KBM-7 (cell line): ENCODE results near the gene TPM2.

ENCODE experiments used
- DNase-seq: peaks from one replicate; pipeline ENCODE4 v3.0.0-alpha.2; 2015
- in situ Hi-C: fragments of 300-500 bp; cut with MboI; formaldehyde crosslinking; loops from 2 replicates; pipeline ENCODE4 v1.14.3; 2020; ENCODE audit warnings: low sequenced_read_pairs, low pct_unique_long_range_greater_than_20kb, mixed read lengths

The TPM2 gene

DNA sequence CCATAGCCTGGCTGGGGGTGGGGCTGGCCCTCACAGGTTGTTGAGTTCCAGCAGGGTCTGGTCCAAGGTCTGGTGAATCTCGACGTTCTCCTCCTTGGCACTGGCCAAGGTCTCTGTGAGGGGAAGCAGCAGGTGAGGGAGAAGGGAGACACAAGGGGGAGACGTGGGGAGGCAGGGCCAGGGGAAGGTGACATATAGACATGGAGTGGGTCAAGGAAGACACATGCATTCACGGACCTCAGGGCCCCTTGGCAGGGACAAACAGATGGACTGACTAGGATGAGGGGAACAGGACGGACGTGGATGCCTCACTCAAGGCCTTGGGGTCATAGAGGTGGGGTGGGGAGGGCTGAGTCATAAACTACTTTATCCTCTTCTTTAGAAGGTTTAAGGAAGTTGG, 7.7 kb downstream of the TPM2 start:
- in situ Hi-C loops, result no loop called here
- DNase-seq, result no peak

DNA sequence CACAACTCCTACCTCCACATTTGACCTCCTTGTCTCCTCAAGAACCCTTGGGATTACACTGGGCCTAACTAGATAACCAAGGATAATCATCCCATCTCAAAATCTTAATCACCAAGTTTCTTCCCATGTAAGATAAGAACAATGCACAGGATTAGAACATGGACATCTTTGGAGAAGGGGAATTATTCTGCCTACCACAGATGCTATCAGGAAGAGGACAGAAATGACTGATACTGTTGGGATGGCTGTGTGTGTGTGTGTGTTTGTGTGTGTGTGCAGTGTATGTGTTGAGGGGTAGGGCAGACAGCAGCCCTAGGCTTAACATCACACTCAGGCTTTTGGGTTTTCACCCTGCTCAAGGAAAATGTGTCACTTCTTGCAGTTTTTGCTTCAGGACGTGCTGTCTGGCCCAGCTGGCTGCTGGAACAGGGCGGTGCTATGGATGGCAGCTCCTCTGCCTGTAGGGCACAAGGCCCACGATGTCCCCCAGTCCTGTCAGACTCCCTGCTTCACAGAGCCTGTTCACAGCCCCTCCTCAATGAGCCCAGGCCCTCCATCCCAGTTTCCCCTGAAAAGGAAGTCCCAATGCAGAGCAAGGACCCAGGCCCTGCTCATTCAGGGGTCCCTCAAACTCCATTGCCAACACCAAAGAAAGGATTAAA, 8.3 kb downstream of the TPM2 start:
- in situ Hi-C loops, result no loop called here
- no peak for DNase-seq

DNA sequence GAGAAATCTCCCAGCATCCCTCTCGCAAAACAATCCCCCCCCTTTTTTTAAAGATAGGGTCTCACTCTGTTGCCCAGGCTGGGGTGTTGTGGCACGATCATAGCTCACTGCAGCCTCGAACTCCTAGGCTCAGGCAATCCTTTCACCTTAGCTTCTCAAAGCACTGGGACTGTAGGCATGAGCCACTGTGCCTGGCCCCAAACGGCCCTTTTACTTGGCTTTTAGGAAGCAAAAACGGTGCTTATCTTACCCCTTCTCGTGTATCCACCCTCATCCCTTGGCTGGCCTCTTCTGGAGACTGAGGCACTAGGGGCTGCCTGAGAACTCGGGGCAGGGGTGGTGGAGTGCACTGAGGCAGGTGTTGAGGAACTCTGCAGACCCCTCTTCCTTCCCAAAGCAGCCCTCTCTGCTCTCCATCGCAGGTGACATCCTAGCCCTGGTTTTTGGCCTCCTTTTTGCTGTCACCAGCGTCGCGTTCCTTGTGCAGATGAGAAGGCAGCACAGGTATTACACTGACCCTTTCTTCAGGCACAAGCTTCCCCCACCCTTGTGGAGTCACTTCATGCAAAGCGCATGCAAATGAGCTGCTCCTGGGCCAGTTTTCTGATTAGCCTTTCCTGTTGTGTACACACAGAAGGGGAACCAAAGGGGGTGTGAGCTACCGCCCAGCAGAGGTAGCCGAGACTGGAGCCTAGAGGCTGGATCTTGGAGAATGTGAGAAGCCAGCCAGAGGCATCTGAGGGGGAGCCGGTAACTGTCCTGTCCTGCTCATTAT, 9.2 kb downstream of the TPM2 start:
- DNase-seq, result no peak
- in situ Hi-C loops, result no loop called here

DNA sequence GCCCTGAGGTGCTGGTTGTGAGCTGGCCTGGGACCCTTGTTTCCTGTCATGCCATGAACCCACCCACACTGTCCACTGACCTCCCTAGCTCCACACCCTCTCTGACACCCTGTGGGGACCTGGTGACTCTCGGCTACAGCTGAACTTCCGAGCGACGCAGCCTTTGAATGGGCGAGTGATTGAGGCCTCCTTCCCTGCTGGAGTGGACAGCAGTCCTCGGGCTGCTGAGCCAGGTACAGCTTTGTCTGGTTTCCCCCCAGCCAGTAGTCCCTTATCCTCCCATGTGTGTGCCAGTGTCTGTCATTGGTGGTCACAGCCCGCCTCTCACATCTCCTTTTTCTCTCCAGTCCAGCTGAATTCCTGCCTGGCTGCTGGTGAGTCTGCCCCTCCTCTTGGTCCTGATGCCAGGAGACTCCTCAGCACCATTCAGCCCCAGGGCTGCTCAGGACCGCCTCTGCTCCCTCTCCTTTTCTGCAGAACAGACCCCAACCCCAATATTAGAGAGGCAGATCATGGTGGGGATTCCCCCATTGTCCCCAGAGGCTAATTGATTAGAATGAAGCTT, 9.9 kb downstream of the TPM2 start:
- DNase-seq, result no peak
- in situ Hi-C loops, result no loop called here

DNA sequence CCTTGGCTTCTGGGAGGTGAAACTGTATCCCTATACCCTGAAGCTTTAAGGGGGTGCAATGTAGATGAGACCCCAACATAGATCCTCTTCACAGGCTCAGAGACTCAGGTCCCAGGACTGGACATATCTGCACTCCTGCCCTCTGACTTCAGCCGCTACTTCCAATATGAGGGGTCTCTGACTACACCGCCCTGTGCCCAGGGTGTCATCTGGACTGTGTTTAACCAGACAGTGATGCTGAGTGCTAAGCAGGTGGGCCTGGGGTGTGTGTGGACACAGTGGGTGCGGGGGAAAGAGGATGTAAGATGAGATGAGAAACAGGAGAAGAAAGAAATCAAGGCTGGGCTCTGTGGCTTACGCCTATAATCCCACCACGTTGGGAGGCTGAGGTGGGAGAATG, 10.6 kb downstream of the TPM2 start:
- DNase-seq, result no peak
- in situ Hi-C loops, result no loop called here

DNA sequence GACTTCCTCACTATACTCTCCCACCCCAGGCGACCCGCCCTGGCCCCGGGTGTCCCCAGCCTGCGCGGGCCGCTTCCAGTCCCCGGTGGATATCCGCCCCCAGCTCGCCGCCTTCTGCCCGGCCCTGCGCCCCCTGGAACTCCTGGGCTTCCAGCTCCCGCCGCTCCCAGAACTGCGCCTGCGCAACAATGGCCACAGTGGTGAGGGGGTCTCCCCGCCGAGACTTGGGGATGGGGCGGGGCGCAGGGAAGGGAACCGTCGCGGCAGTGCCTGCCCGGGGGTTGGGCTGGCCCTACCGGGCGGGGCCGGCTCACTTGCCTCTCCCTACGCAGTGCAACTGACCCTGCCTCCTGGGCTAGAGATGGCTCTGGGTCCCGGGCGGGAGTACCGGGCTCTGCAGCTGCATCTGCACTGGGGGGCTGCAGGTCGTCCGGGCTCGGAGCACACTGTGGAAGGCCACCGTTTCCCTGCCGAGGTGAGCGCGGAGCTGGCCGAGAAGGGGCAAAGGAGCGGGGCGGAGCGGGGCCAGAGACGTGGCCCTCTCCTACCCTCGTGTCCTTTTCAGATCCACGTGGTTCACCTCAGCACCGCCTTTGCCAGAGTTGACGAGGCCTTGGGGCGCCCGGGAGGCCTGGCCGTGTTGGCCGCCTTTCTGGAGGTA, 13.9 kb downstream of the TPM2 start:
- in situ Hi-C loops, result no loop called here
- DNase-seq, result no peak

DNA sequence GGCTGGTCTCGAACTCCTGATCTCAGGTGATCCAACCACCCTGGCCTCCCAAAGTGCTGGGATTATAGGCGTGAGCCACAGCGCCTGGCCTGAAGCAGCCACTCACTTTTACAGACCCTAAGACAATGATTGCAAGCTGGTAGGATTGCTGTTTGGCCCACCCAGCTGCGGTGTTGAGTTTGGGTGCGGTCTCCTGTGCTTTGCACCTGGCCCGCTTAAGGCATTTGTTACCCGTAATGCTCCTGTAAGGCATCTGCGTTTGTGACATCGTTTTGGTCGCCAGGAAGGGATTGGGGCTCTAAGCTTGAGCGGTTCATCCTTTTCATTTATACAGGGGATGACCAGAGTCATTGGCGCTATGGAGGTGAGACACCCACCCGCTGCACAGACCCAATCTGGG, 14.5 kb downstream of the TPM2 start:
- in situ Hi-C loops, result no loop called here
- DNase-seq, result no peak

DNA sequence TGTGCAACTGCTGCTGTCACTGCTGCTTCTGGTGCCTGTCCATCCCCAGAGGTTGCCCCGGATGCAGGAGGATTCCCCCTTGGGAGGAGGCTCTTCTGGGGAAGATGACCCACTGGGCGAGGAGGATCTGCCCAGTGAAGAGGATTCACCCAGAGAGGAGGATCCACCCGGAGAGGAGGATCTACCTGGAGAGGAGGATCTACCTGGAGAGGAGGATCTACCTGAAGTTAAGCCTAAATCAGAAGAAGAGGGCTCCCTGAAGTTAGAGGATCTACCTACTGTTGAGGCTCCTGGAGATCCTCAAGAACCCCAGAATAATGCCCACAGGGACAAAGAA, 15.7 kb downstream of the TPM2 start:
- no peak for DNase-seq
- in situ Hi-C loops, result no loop called here

DNA sequence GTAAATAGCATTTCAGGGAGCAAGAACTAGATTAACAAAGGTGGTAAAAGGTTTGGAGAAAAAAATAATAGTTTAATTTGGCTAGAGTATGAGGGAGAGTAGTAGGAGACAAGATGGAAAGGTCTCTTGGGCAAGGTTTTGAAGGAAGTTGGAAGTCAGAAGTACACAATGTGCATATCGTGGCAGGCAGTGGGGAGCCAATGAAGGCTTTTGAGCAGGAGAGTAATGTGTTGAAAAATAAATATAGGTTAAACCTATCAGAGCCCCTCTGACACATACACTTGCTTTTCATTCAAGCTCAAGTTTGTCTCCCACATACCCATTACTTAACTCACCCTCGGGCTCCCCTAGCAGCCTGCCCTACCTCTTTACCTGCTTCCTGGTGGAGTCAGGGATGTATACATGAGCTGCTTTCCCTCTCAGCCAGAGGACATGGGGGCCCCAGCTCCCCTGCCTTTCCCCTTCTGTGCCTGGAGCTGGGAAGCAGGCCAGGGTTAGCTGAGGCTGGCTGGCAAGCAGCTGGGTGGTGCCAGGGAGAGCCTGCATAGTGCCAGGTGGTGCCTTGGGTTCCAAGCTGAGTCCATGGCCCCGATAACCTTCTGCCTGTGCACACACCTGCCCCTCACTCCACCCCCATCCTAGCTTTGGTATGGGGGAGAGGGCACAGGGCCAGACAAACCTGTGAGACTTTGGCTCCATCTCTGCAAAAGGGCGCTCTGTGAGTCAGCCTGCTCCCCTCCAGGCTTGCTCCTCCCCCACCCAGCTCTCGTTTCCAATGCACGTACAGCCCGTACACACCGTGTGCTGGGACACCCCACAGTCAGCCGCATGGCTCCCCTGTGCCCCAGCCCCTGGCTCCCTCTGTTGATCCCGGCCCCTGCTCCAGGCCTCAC, 16.3 kb downstream of the TPM2 start, which contains the start of gene CA9:
CA9 (plus strand) TSS at position 797 of the 893 bp plus-strand sequence; CDS start at position 829, 32 bp downstream.
- no peak for DNase-seq
- in situ Hi-C loops, result no loop called here

DNA sequence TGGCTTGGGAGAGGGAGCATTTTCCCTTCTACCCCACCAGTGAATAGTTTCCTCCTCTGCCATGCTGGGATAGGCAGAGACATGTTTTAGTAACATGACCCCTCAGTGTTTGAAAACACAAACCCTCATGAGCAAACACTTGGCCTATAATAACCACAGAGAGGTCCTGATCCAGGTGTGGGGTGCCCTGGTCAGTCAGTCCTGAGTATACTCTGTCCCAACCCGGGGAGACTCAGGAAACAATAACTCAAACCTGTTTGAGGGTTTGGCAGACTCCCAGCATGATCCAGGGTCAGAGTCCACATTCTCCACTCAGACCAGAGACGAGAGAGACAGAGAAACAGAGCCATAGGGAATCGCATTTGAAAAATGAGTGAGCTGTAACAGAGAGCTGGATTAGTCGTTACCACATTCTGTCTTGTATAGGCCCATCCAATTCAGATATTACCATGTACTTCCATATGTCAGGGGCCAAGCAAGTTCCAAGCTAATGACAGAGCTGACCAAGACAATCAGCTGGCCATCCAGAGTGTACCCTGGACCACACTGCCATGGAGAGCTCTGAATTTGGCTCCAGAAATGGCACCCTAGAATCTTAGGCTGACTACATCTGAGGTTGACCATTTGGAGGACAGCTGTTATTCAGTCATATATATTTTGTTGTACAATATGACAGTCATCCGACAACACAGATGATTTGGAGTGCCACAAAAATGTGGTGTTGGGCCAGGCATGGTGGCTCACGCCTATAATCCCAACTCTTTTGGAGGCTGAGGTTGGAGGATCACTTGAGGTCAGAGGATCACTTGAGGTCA, 20.2 kb downstream of the TPM2 start:
- no peak for DNase-seq
- in situ Hi-C loops, result loop anchor here (10.0 kb wide), 1 partner anchor 55 kb away; no protein-coding TSS in a partner anchor

DNA sequence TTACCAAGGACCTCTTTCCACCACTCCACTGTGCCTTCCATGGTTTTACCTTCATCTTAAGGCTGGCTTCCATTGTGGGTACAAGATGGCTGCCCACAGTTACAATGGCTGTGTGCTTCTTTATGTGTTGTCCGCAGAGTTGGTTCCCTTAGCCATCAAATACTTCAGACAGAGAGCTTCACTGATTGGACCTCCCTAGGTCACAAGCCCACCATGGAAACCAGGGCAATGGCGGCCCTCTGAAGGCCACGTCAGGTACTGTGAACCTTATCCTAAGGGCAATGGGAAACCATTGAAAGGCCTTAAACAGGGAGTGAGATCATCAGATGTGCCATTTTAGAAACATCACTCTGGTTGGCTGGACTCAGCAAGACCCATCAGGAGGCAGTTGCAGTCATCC, 21.8 kb downstream of the TPM2 start:
- no peak for DNase-seq
- in situ Hi-C loops, result loop anchor here (10.0 kb wide), 1 partner anchor 57 kb away; no protein-coding TSS in a partner anchor

DNA sequence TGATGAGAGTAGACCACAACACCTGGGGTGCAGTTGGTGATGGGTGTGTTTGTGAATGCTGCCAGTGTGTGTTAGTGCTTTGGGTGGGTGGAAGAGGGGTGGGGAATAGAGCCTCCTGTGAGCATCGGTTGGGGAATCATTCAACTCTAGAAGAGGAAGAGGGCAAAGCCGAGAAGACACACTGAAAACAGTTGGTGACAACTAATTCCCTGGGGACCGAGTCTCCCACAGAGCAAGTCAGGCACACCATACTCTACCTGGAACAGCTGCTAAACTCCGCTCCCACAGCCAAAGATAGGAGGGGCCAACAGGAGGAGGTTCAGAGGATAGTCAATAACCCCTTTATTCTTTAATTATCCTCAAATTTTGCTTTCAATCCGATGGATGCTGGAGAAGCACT, 23.2 kb downstream of the TPM2 start:
- in situ Hi-C loops, result loop anchor here (10.0 kb wide), 1 partner anchor 58 kb away; no protein-coding TSS in a partner anchor
- DNase-seq, result no peak

DNA sequence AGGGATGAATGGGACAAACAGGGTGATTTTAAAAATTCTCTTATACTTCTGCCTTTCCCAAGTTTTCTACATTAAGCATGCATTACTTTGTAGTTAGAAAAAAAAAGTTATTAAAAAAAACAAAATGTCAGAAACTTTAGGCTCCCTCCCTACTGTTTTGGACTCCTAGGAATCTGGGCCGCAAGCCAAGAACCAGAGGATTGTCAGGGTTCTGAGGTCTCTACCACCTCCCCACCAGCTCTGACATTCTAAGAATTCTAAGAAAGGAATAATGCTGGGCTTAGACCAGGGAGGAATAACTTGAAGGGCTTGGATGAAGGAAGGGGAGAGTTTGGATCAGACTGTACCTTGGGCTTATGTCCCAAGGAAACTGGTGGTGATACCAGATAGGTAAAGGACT, 23.7 kb downstream of the TPM2 start:
- in situ Hi-C loops, result loop anchor here (10.0 kb wide), 1 partner anchor 59 kb away; no protein-coding TSS in a partner anchor
- DNase-seq, result no peak

DNA sequence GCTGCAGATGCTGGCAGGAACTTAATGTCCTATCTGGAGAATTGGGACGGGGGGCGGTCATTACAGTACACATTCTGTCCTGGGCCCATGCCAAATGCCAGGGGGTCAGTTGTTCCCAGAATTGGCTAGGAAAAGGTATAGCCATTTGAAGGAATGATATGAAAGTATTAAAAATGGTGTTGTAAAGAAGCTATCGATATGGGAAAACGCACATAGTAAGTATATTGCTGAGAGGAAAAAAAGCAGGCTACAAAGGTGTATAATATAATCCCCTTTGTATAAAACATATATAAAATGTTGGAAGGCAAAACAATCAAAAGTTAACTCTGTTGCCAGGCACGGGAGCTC, 24.3 kb downstream of the TPM2 start:
- DNase-seq, result no peak
- in situ Hi-C loops, result loop anchor here (10.0 kb wide), 1 partner anchor 59 kb away; no protein-coding TSS in a partner anchor

DNA sequence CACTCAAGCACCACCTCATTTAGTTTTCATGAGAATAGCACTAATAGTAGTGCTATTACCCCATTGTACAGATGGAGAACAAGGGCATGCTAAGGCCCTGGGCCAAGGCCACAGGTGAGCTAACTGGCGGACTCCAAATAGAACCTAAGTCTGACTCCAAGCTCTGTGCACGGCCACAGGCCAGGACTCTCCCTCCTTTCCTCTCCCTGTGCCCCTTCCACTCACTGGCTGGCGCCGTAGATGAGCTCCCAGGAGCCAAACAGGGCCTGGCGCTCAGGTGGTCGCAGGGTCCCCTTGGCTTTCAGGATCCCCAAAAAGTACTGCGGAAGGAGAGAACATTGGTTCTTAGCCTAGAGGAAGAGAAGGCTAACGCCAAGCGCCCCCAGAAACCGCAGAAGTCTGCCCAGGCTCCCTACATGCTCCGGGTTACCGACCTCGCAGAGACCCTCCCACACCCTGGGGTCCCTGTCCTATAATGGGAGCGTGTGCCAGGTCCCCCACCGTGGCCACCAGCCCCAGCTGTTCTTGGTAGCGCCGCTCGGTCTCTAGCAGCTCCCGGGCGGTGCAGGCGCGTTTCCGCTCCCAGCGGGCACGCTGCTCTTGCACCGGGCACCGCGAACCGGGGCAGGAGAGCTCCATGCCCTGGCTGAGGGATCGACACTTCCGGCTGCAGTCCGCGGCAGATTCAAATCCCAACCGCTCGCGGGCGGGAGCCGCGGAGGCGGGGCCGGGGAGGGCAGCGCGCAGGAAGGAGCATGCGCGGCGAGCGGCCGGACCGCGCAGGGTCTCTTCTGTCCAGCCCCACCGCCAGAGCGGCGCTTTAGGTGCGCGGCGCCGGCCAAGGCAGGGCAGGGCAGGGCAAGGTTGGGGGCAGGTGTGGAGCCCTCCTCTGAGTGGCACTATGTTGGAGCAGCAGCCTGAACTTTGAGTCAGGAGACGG, 24.9 kb downstream of the TPM2 start, which contains the start of gene ARHGEF39:
ARHGEF39 (minus strand) TSS at position 665 of the 940 bp plus-strand sequence; CDS start at position 639, 26 bp downstream.
- peak; percentile 88 for DNase-seq
- in situ Hi-C loops, result loop anchor here (10.0 kb wide), 1 partner anchor 60 kb away; no protein-coding TSS in a partner anchor

DNA sequence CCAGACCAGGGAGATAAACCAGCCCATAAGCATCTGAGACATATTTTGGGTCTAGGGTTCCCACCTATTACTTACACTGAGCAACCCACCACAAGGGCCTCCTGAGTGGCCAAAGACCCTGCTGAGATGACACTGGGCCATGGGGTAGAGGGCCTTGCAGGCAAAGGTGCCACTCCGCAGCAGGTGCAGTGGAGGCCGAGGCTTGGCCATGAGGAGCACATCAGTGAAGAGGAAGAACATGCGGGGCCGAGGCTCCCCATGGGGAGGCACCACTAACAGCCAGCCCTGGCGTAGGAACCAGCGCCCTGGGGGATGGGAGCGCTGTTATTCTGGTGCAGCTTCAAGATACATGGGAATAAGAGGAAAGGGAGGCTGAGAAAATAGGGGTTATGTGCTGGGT, 27.3 kb downstream of the TPM2 start:
- in situ Hi-C loops, result loop anchor here (10.0 kb wide), 1 partner anchor 62 kb away; no protein-coding TSS in a partner anchor
- no peak for DNase-seq
